GM23248 (cell line): ENCODE measurements around the gene RBM5. TPM values are rescaled to one million over a fixed set of nuclear protein-coding genes. Genes with fewer than 3 reads are reported as not detected.

Source experiments
- DNase-seq: peaks from one replicate; pipeline ENCODE4 v3.0.0-alpha.2; 2015
- H2AFZ ChIP-seq: fragments of 200-600 bp; sonication (generic); 2 replicates; pipeline ENCODE4 v1.6.1; 2016; ENCODE audit warnings: antibody characterized with exemption
- H3F3A ChIP-seq: fragments of 200-600 bp; sonication (generic); 2 replicates; pipeline ENCODE4 v1.6.1; 2016; ENCODE audit warnings: mild to moderate bottlenecking, antibody characterized with exemption, mixed run types; ENCODE audit not compliant: insufficient read depth
- H3K27ac ChIP-seq: fragments of 200-600 bp; sonication (generic); 2 replicates; pipeline ENCODE4 v1.5.1; 2016; ENCODE audit warnings: mild to moderate bottlenecking
- H3K27me3 ChIP-seq: fragments of 200-600 bp; sonication (generic); replicated peaks from 2 replicates; pipeline ENCODE4 v1.6.1; 2016; ENCODE audit warnings: mild to moderate bottlenecking; ENCODE audit not compliant: insufficient read depth
- H3K36me3 ChIP-seq: fragments of 200-600 bp; sonication (generic); 2 replicates; pipeline ENCODE4 v1.6.1; 2016; ENCODE audit warnings: low read depth, mild to moderate bottlenecking
- H3K4me1 ChIP-seq: fragments of 200-600 bp; sonication (generic); 2 replicates; pipeline ENCODE4 v1.6.1; 2016; ENCODE audit warnings: mild to moderate bottlenecking; ENCODE audit not compliant: insufficient read depth
- H3K4me2 ChIP-seq: fragments of 200-600 bp; sonication (generic); one replicate; pipeline ENCODE4 v1.6.1; 2016; ENCODE audit warnings: mild to moderate bottlenecking; ENCODE audit not compliant: unreplicated experiment
- H3K4me3 ChIP-seq: fragments of 200-600 bp; sonication (generic); 2 replicates; pipeline ENCODE4 v1.5.1; 2016; ENCODE audit warnings: mild to moderate bottlenecking
- H3K79me2 ChIP-seq: fragments of 200-600 bp; sonication (generic); 2 replicates; pipeline ENCODE4 v1.6.1; 2016; ENCODE audit warnings: mild to moderate bottlenecking; ENCODE audit not compliant: insufficient read depth
- H3K9ac ChIP-seq: fragments of 200-600 bp; sonication (generic); 2 replicates; pipeline ENCODE4 v1.6.1; 2016; ENCODE audit warnings: mild to moderate bottlenecking
- H3K9me2 ChIP-seq: fragments of 200-600 bp; sonication (generic); 2 replicates; pipeline ENCODE4 v1.6.1; 2016; ENCODE audit warnings: mixed run types, mild to moderate bottlenecking, moderate library complexity; ENCODE audit not compliant: insufficient read depth
- H3K9me3 ChIP-seq: fragments of 200-600 bp; sonication (generic); one replicate; pipeline ENCODE4 v1.6.1; 2017; ENCODE audit warnings: low read depth
- H4K20me1 ChIP-seq: fragments of 200-600 bp; sonication (generic); 2 replicates; pipeline ENCODE4 v1.6.0; 2016; ENCODE audit not compliant: insufficient read depth
- EZH2 ChIP-seq: fragments of 200-600 bp; sonication (generic); IDR thresholded peaks from 2 replicates; pipeline ENCODE4 v1.6.1; 2018; ENCODE audit warnings: antibody characterized with exemption, mild to moderate bottlenecking; ENCODE audit not compliant: insufficient read depth, poor library complexity, severe bottlenecking
- EZH2phosphoT487 ChIP-seq: fragments of 200-600 bp; sonication (generic); IDR thresholded peaks from 2 replicates; pipeline ENCODE4 v1.6.1; 2018; ENCODE audit warnings: antibody characterized with exemption, moderate library complexity, mild to moderate bottlenecking, low read depth; ENCODE audit not compliant: insufficient read depth
- WGBS, 2 experiments: methylation state at CpG; one replicate each; pipeline ENCODE4 v1.1.6; 2015 to 2017; ENCODE audit warnings: low lambda C conversion rate in 2 of 2, low coverage in 1 of 2; ENCODE audit errors: missing lambda C conversion rate in 2 of 2; 5-methylcytosine and 5-hydroxymethylcytosine counted together
- in situ Hi-C: fragments of 300-500 bp; cut with MboI; formaldehyde crosslinking; loops from 2 replicates; pipeline ENCODE4 v1.15.0; 2020
- polyA plus RNA-seq: library from polyadenylated mRNA; unstranded; fragments of >200 nt; fragmentation: Nextera tagmentation; extraction: Ambion mirVana; gene quantifications from 2 replicates; pipeline ENCODE4 v1.2.1, GENCODE V29; 2016
- total RNA-seq: library from RNA; depleted of rRNA; stranded (reverse); fragments of >200 nt; shearing (Covaris generic); gene quantifications from 2 replicates; pipeline ENCODE4 v1.2.3, GENCODE V29; 2014

Gene RBM5
- total and polyA plus RNA-seq, 2 experiments from 2014 or later = 55.0 to 86.1 TPM

- in situ Hi-C loops = no loop called here
- H3F3A ChIP-seq = no peaks in the 10 kb centered on the region
- no peaks in the 10 kb centered on the region for H3K36me3 ChIP-seq
- TF ChIP-seq EZH2 (no peak), EZH2phosphoT487 (no peak)
- DNase-seq = no peak
- no peak overlapping the region for H3K27ac ChIP-seq
- 91 to 93% methylated on average over 12 to 13 of the region's 13 CpGs for WGBS, 2 experiments
- H3K9ac ChIP-seq = no peak overlapping the region
- H3K4me3 ChIP-seq = no peak overlapping the region
- H3K4me2 ChIP-seq = no peak overlapping the region
- H3K79me2 ChIP-seq = no peaks in the 10 kb centered on the region
- peaks cover 9% of the 10 kb centered on the region for H3K4me1 ChIP-seq
- no peaks in the 10 kb centered on the region for H3K9me2 ChIP-seq
- H2AFZ ChIP-seq = no peak overlapping the region
- no peaks in the 10 kb centered on the region for H3K9me3 ChIP-seq
- no peaks in the 10 kb centered on the region for H4K20me1 ChIP-seq
- no peaks in the 10 kb centered on the region for H3K27me3 ChIP-seq
Observed at GRCh38 chr3:50139718-50140423, 51.2 kb downstream of the RBM5 start.

- Histone ChIP-seq H3K79me2 (no peaks in the 10 kb centered on the region), H3K4me1 (peaks cover 9% of the 10 kb centered on the region), H3K9me2 (no peaks in the 10 kb centered on the region), H3K9ac (no peak overlapping the region), H3K9me3 (no peaks in the 10 kb centered on the region), H3K36me3 (no peaks in the 10 kb centered on the region), H3K27ac (no peak overlapping the region), H3K4me2 (no peak overlapping the region), H3K4me3 (no peak overlapping the region), H3K27me3 (no peaks in the 10 kb centered on the region), H4K20me1 (no peaks in the 10 kb centered on the region), H3F3A (no peaks in the 10 kb centered on the region), H2AFZ (no peak overlapping the region)
- no peak for DNase-seq
- 97% methylated on average over 12 of the region's 12 CpGs for WGBS, 2 experiments
- in situ Hi-C loops = no loop called here
- TF ChIP-seq EZH2phosphoT487 (no peak), EZH2 (no peak)
Observed at GRCh38 chr3:50140990-50141389, 52.3 kb downstream of the RBM5 start.

- H3K4me1 ChIP-seq = no peaks in the 10 kb centered on the region
- no peak for TF ChIP-seq EZH2
- no peak for TF ChIP-seq EZH2phosphoT487
- H3F3A ChIP-seq = no peaks in the 10 kb centered on the region
- no peak overlapping the region for H3K4me3 ChIP-seq
- no peak overlapping the region for H3K27ac ChIP-seq
- H2AFZ ChIP-seq = no peak overlapping the region
- no peaks in the 10 kb centered on the region for H3K9me2 ChIP-seq
- WGBS, 2 experiments = 79 to 83% methylated on average over 3 of the region's 3 CpGs
- H3K79me2 ChIP-seq = no peaks in the 10 kb centered on the region
- no peak overlapping the region for H3K9ac ChIP-seq
- no peaks in the 10 kb centered on the region for H3K27me3 ChIP-seq
- in situ Hi-C loops = no loop called here
- H3K36me3 ChIP-seq = no peaks in the 10 kb centered on the region
- H3K9me3 ChIP-seq = no peaks in the 10 kb centered on the region
- H3K4me2 ChIP-seq = no peak overlapping the region
- no peaks in the 10 kb centered on the region for H4K20me1 ChIP-seq
- DNase-seq = no peak
Observed at GRCh38 chr3:50146316-50146901, 57.7 kb downstream of the RBM5 start.

GRCh38 chr3:50147016-50147415 lies 58.3 kb downstream of the RBM5 start:
- TF ChIP-seq EZH2 = no peak
- TF ChIP-seq EZH2phosphoT487 = no peak
- Histone ChIP-seq H3K4me2 (no peak overlapping the region), H3K27ac (no peak overlapping the region), H3F3A (no peaks in the 10 kb centered on the region), H3K4me3 (no peak overlapping the region), H3K36me3 (no peaks in the 10 kb centered on the region), H3K9me3 (no peaks in the 10 kb centered on the region), H4K20me1 (no peaks in the 10 kb centered on the region), H3K79me2 (no peaks in the 10 kb centered on the region), H3K9me2 (no peaks in the 10 kb centered on the region), H2AFZ (no peak overlapping the region), H3K27me3 (no peaks in the 10 kb centered on the region), H3K9ac (no peak overlapping the region), H3K4me1 (no peaks in the 10 kb centered on the region)
- WGBS, 2 experiments = 86 to 94% methylated on average over 7 of the region's 7 CpGs
- in situ Hi-C loops = no loop called here
- DNase-seq = no peak
